Mesendoderm (in vitro differentiated cells): ENCODE measurements around the gene ARL5B.

Experiments
- DNase-seq: peaks from one replicate; pipeline ENCODE4 v3.0.0; 2013
- H2AK5ac ChIP-seq: 2 replicates; pipeline ENCODE4 v1.6.1; 2013; ENCODE audit warnings: low read length, inconsistent platforms
- H2BK120ac ChIP-seq: 2 replicates; pipeline ENCODE4 v1.6.1; 2013; ENCODE audit warnings: low read depth, mild to moderate bottlenecking, low read length, moderate library complexity, mixed read lengths
- H2BK15ac ChIP-seq: replicated peaks from 2 replicates; pipeline ENCODE4 v1.6.1; 2013; ENCODE audit warnings: low read depth, mild to moderate bottlenecking, moderate library complexity
- H2BK5ac ChIP-seq: 2 replicates; pipeline ENCODE4 v1.6.1; 2013; ENCODE audit warnings: low read length, inconsistent platforms
- H3K18ac ChIP-seq: 2 replicates; pipeline ENCODE4 v1.6.1; 2013; ENCODE audit warnings: mild to moderate bottlenecking, low read length, mixed read lengths
- H3K23ac ChIP-seq: one replicate; pipeline ENCODE4 v1.6.1; 2013; ENCODE audit warnings: low read length
- H3K27ac ChIP-seq: 2 replicates; pipeline ENCODE4 v1.5.1; 2013; ENCODE audit warnings: low read depth, mild to moderate bottlenecking, inconsistent platforms, low read length, moderate library complexity
- H3K27me3 ChIP-seq: 2 replicates; pipeline ENCODE4 v1.6.1; 2013; ENCODE audit warnings: low read length, control low read depth, mild to moderate bottlenecking, inconsistent platforms; ENCODE audit not compliant: insufficient read depth, poor library complexity
- H3K36me3 ChIP-seq: 2 replicates; pipeline ENCODE4 v1.6.1; 2013; ENCODE audit warnings: low read length, inconsistent platforms; ENCODE audit not compliant: control insufficient read depth, insufficient read depth
- H3K4ac ChIP-seq: one replicate; pipeline ENCODE4 v1.6.1; 2013; ENCODE audit warnings: low read depth, mild to moderate bottlenecking, low read length, moderate library complexity
- H3K4me1 ChIP-seq: 2 replicates; pipeline ENCODE4 v1.6.1; 2013; ENCODE audit warnings: low read depth, low read length, inconsistent platforms; ENCODE audit not compliant: control insufficient read depth
- H3K4me2 ChIP-seq: 2 replicates; pipeline ENCODE4 v1.6.1; 2013; ENCODE audit warnings: low read length
- H3K4me3 ChIP-seq: 2 replicates; pipeline ENCODE4 v1.5.1; 2013; ENCODE audit warnings: mild to moderate bottlenecking, low read length
- H3K56ac ChIP-seq: one replicate; pipeline ENCODE4 v1.6.1; 2013; ENCODE audit warnings: low read length
- H3K79me1 ChIP-seq: 2 replicates; pipeline ENCODE4 v1.6.1; 2013; ENCODE audit warnings: low read length, inconsistent platforms
- H3K79me2 ChIP-seq: 2 replicates; pipeline ENCODE4 v1.6.1; 2013; ENCODE audit warnings: mild to moderate bottlenecking, low read length; ENCODE audit not compliant: control insufficient read depth, insufficient read depth
- H3K9ac ChIP-seq: 2 replicates; pipeline ENCODE4 v1.6.1; 2013; ENCODE audit warnings: low read length, inconsistent platforms
- H4K5ac ChIP-seq: one replicate; pipeline ENCODE4 v1.6.1; 2013; ENCODE audit warnings: low read length
- H4K8ac ChIP-seq: one replicate; pipeline ENCODE4 v1.6.1; 2013; ENCODE audit warnings: low read depth, mild to moderate bottlenecking, control low read depth, low read length, moderate library complexity
- WGBS: extraction: QIAGEN DNeasy Blood & Tissue Kit; methylation state at CpG from one replicate; pipeline ENCODE4 v1.1.7; 2013; ENCODE audit warnings: low lambda C conversion rate, missing lambda C conversion rate; ENCODE audit not compliant: insufficient coverage; ENCODE audit errors: extremely low coverage; 5-methylcytosine and 5-hydroxymethylcytosine counted together

Gene ARL5B

DNA sequence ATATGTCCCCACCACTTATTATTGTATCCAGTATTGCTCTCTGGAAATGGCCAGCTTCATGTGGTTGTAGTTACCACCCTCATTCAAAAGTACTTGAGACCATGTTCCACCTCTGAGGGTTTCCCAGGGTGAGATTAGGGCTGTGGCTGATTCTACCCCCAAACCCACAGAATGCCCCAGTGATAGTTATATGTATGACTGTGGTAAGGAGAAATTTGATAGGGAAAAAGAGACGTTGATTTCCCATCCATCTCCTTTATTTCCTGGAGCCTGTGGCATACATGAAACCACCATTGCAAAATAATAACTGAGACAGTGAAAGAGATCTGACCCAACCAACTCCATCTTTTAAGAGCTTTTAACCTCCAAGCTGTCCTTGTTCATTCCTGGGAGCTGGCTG lies 25.2 kb downstream of the ARL5B start:
- Histone ChIP-seq H2BK120ac (no peak overlapping the region), H3K79me2 (no peaks in the 10 kb centered on the region), H2BK15ac (no peak overlapping the region), H3K4me3 (no peak overlapping the region), H3K27me3 (no peaks in the 10 kb centered on the region), H2BK5ac (no peak overlapping the region), H3K9ac (no peak overlapping the region), H3K18ac (no peak overlapping the region), H3K4ac (no peak overlapping the region), H3K4me2 (no peak overlapping the region), H4K5ac (no peak overlapping the region), H3K56ac (no peak overlapping the region), H3K36me3 (no peaks in the 10 kb centered on the region), H3K23ac (no peak overlapping the region), H3K79me1 (no peaks in the 10 kb centered on the region), H2AK5ac (no peak overlapping the region), H3K27ac (no peak overlapping the region), H4K8ac (no peak overlapping the region), H3K4me1 (no peaks in the 10 kb centered on the region)
- no CpG with 5 or more reads among the region's 1 CpG for WGBS
- no peak for DNase-seq

- no peak overlapping the region for H4K5ac ChIP-seq
- H2BK15ac ChIP-seq: no peak overlapping the region
Observed at GRCh38 chr10:18684953-18685352, 25.7 kb downstream of the ARL5B start.

DNA sequence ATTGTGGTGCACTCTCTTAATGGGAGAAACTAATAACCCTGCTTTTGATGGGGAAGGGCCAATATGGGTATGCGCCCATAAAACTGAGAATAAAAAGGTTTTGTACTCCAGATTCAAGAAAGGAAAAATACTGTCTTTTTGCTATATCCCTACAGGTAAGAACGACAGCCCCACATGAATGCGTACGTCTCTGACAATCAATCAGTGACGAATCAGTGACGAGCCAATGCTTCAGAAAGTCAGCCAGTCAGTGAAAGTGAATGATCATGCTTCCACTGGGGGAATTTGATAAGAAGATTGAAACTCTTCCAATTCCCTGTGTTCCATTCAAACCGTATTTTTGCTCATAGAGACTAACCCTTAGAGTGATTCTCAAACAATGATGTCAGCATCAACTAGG lies 26.3 kb downstream of the ARL5B start:
- no peak overlapping the region for H4K5ac ChIP-seq
- no peaks in the 10 kb centered on the region for H3K36me3 ChIP-seq
- no peak overlapping the region for H3K27ac ChIP-seq
- no peaks in the 10 kb centered on the region for H3K4me1 ChIP-seq
- DNase-seq: no peak
- H4K8ac ChIP-seq: no peak overlapping the region
- no peak overlapping the region for H3K4ac ChIP-seq
- H3K79me1 ChIP-seq: no peaks in the 10 kb centered on the region
- H3K9ac ChIP-seq: no peak overlapping the region
- H2BK5ac ChIP-seq: no peak overlapping the region
- H3K56ac ChIP-seq: no peak overlapping the region
- H3K4me3 ChIP-seq: no peak overlapping the region
- H3K23ac ChIP-seq: no peak overlapping the region
- no peaks in the 10 kb centered on the region for H3K79me2 ChIP-seq
- H3K27me3 ChIP-seq: no peaks in the 10 kb centered on the region
- no peak overlapping the region for H2BK120ac ChIP-seq
- WGBS: no CpG with 5 or more reads among the region's 7 CpGs
- H2AK5ac ChIP-seq: no peak overlapping the region
- no peak overlapping the region for H2BK15ac ChIP-seq
- no peak overlapping the region for H3K18ac ChIP-seq
- H3K4me2 ChIP-seq: no peak overlapping the region

More at GRCh38 chr10:18684953-18685352, 25.7 kb downstream of the ARL5B start:
- no peak overlapping the region for H3K4me3 ChIP-seq
- H3K23ac ChIP-seq: no peak overlapping the region
- H2AK5ac ChIP-seq: no peak overlapping the region
- no peaks in the 10 kb centered on the region for H3K27me3 ChIP-seq
- no CpG with 5 or more reads among the region's 3 CpGs for WGBS
- no peak overlapping the region for H4K8ac ChIP-seq
- no peak overlapping the region for H3K4ac ChIP-seq
- no peaks in the 10 kb centered on the region for H3K4me1 ChIP-seq
- H3K27ac ChIP-seq: no peak overlapping the region
- H3K79me2 ChIP-seq: no peaks in the 10 kb centered on the region
- no peak for DNase-seq
- no peak overlapping the region for H3K4me2 ChIP-seq
- no peaks in the 10 kb centered on the region for H3K79me1 ChIP-seq
- H2BK5ac ChIP-seq: no peak overlapping the region
- H3K56ac ChIP-seq: no peak overlapping the region
- H3K36me3 ChIP-seq: no peaks in the 10 kb centered on the region
- H2BK120ac ChIP-seq: no peak overlapping the region
- no peak overlapping the region for H3K9ac ChIP-seq
- no peak overlapping the region for H3K18ac ChIP-seq

GRCh38 chr10:18687195-18687594 lies 28.0 kb downstream of the ARL5B start:
- Histone ChIP-seq H3K18ac (no peak overlapping the region), H3K9ac (no peak overlapping the region), H3K27me3 (no peaks in the 10 kb centered on the region), H3K79me2 (no peaks in the 10 kb centered on the region), H2BK15ac (no peak overlapping the region), H3K4ac (no peak overlapping the region), H3K27ac (no peak overlapping the region), H3K23ac (no peak overlapping the region), H3K56ac (no peak overlapping the region), H3K4me2 (no peak overlapping the region), H4K8ac (no peak overlapping the region), H3K4me3 (no peak overlapping the region), H2BK5ac (no peak overlapping the region), H3K4me1 (no peaks in the 10 kb centered on the region), H4K5ac (no peak overlapping the region), H3K79me1 (no peaks in the 10 kb centered on the region), H2AK5ac (no peak overlapping the region), H2BK120ac (no peak overlapping the region), H3K36me3 (no peaks in the 10 kb centered on the region)
- DNase-seq: no peak
- no CpG with 5 or more reads among the region's 7 CpGs for WGBS

- no CpG with 5 or more reads among the region's 5 CpGs for WGBS
Observed at GRCh38 chr10:18687706-18688105, 28.5 kb downstream of the ARL5B start.

DNA sequence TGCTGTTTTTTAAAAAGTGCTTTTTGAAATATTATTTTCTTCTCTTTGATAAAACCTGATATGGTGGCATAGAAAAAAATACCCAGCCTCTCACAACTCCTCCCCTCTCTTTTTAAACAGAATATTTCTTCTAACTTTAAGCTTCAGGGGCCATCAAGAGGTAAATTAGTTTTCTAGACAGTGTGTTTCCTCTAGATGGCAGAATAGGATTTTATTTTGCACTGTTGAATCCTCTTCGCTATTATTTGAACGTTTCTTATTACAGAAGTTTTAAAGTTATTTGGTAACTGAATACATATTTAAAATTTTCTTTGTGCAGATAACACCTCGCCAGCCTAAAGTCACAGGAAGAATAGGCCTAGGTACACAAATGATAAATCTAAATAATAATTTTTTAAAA lies 30.3 kb downstream of the ARL5B start:
- no peak overlapping the region for H3K9ac ChIP-seq
- no peak overlapping the region for H3K27ac ChIP-seq
- no peak for DNase-seq
- H4K8ac ChIP-seq: no peak overlapping the region
- no peak overlapping the region for H4K5ac ChIP-seq
- H3K79me1 ChIP-seq: no peaks in the 10 kb centered on the region
- no peak overlapping the region for H2AK5ac ChIP-seq
- no peak overlapping the region for H2BK120ac ChIP-seq
- no peak overlapping the region for H3K4me3 ChIP-seq
- H3K4ac ChIP-seq: no peak overlapping the region
- H3K27me3 ChIP-seq: no peaks in the 10 kb centered on the region
- no peak overlapping the region for H3K23ac ChIP-seq
- no peak overlapping the region for H3K18ac ChIP-seq
- WGBS: no CpG with 5 or more reads among the region's 3 CpGs
- no peak overlapping the region for H3K56ac ChIP-seq
- no peak overlapping the region for H3K4me2 ChIP-seq
- H3K4me1 ChIP-seq: no peaks in the 10 kb centered on the region
- no peak overlapping the region for H2BK15ac ChIP-seq
- H2BK5ac ChIP-seq: no peak overlapping the region
- no peaks in the 10 kb centered on the region for H3K79me2 ChIP-seq
- no peaks in the 10 kb centered on the region for H3K36me3 ChIP-seq

More at GRCh38 chr10:18687706-18688105, 28.5 kb downstream of the ARL5B start:
- no peak overlapping the region for H3K4me3 ChIP-seq
- no peak for DNase-seq
- no peak overlapping the region for H3K18ac ChIP-seq
- no peak overlapping the region for H2BK15ac ChIP-seq
- no peak overlapping the region for H3K56ac ChIP-seq
- H3K79me1 ChIP-seq: no peaks in the 10 kb centered on the region
- H3K4me2 ChIP-seq: no peak overlapping the region
- H4K5ac ChIP-seq: no peak overlapping the region
- H3K4me1 ChIP-seq: no peaks in the 10 kb centered on the region
- H3K27ac ChIP-seq: no peak overlapping the region
- H3K36me3 ChIP-seq: no peaks in the 10 kb centered on the region
- no peak overlapping the region for H3K23ac ChIP-seq
- no peak overlapping the region for H3K9ac ChIP-seq
- no peaks in the 10 kb centered on the region for H3K79me2 ChIP-seq
- no peak overlapping the region for H2BK5ac ChIP-seq
- no peaks in the 10 kb centered on the region for H3K27me3 ChIP-seq
- no peak overlapping the region for H2AK5ac ChIP-seq
- H2BK120ac ChIP-seq: no peak overlapping the region
- no peak overlapping the region for H4K8ac ChIP-seq
- no peak overlapping the region for H3K4ac ChIP-seq
